ENCODE data around the gene CLPTM1L.

DNA sequence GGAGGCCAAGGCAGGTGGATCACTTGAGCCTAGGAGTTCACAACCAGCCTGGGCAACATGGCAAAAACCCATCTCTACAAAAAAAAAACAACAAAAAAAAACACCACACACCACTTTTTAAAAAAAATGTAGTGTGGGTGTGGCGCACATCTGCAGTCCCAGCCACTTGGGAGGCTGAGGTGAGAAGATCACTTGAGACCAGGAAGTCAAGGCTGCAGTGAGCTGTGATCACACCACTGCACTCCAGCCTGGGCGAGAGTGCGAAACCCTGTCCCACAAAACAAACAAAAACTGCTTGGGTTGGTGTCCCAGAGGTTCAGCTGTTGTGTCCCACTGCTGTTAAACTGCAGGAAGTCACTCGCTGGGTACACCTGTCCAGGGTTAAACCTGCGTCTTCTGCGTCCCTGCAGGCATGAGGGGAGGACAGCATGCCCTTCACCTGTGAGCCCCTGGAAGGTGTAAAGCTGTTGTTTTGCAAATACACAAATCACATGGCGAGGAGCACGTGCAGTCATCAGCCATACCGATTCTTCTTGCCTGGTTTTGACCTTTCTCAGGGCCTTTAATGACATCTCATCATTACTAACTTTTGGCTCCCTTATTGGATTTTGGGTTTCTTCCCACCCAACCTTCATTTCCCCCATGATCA is 29.3 kb upstream of the CLPTM1L start:
- TF ChIP-seq, protein P1, sequence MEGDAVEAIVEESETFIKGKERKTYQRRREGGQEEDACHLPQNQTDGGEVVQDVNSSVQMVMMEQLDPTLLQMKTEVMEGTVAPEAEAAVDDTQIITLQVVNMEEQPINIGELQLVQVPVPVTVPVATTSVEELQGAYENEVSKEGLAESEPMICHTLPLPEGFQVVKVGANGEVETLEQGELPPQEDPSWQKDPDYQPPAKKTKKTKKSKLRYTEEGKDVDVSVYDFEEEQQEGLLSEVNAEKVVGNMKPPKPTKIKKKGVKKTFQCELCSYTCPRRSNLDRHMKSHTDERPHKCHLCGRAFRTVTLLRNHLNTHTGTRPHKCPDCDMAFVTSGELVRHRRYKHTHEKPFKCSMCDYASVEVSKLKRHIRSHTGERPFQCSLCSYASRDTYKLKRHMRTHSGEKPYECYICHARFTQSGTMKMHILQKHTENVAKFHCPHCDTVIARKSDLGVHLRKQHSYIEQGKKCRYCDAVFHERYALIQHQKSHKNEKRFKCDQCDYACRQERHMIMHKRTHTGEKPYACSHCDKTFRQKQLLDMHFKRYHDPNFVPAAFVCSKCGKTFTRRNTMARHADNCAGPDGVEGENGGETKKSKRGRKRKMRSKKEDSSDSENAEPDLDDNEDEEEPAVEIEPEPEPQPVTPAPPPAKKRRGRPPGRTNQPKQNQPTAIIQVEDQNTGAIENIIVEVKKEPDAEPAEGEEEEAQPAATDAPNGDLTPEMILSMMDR (IDR thresholded peaks at IDR 0.05): no peak
- no peak for TF ChIP-seq EP300 (IDR thresholded peaks at IDR 0.05)
- TF ChIP-seq POLR2A (IDR thresholded peaks at IDR 0.05): no peak
- no peak for TF ChIP-seq POLR2AphosphoS5 (IDR thresholded peaks at IDR 0.05)

Data from suprapubic skin (tissue), 4 donors.